NAMALWA (cell line): ENCODE results near the gene OR14J1.
A peak's percentile ranks its signal among the peaks of the same experiment; 100 is the strongest.
"Not testable (repeated sequence)": the region's sequence is repeated elsewhere in the genome, so short reads cannot be mapped to it uniquely, and the experiment has no call there.

Experiments
- DNase-seq: peaks from one replicate; pipeline ENCODE4 v3.0.0-alpha.2; 2015; ENCODE audit warnings: low spot score

Gene OR14J1

GRCh38 chr6:29301316-29301715 is at the start of gene OR14J1:
Gene OR14J1, plus strand, starts transcription at chr6:29301701. Its CDS starts 4,989 bp downstream, at chr6:29306690.
- DNase-seq, result no peak

GRCh38 chr6:29251736-29252135 is 49.8 kb upstream of the OR14J1 start:
- DNase-seq, result no peak

- no peak for DNase-seq
Observed at GRCh38 chr6:29255530-29255929, 46.0 kb upstream of the OR14J1 start.

GRCh38 chr6:29259721-29260120 is 41.8 kb upstream of the OR14J1 start:
- DNase-seq, result no peak

- no peak for DNase-seq
Observed at GRCh38 chr6:29263001-29263400, 38.5 kb upstream of the OR14J1 start.

- no peak for DNase-seq
Observed at GRCh38 chr6:29294499-29294914, 7.0 kb upstream of the OR14J1 start.

- no peak for DNase-seq
Observed at GRCh38 chr6:29295181-29295585, 6.3 kb upstream of the OR14J1 start.

GRCh38 chr6:29295623-29296022 is 5.9 kb upstream of the OR14J1 start:
- no peak for DNase-seq

- no peak for DNase-seq
Observed at GRCh38 chr6:29319931-29320330, 18.4 kb downstream of the OR14J1 start.

GRCh38 chr6:29323332-29323731 is 21.8 kb downstream of the OR14J1 start:
- DNase-seq, result not testable (repeated sequence)

GRCh38 chr6:29325777-29326176 is 24.3 kb downstream of the OR14J1 start:
- no peak for DNase-seq

GRCh38 chr6:29332676-29333075 is 31.2 kb downstream of the OR14J1 start:
- DNase-seq, result no peak

GRCh38 chr6:29336269-29336668 is 34.8 kb downstream of the OR14J1 start:
- DNase-seq, result no peak

- DNase-seq, result no peak
Observed at GRCh38 chr6:29345380-29345779, 43.9 kb downstream of the OR14J1 start.

GRCh38 chr6:29349348-29349747 is 47.8 kb downstream of the OR14J1 start:
- not testable (repeated sequence) for DNase-seq

GRCh38 chr6:29354980-29355379 is 53.5 kb downstream of the OR14J1 start:
- no peak for DNase-seq

- peak; percentile 11 for DNase-seq
Observed at GRCh38 chr6:29355603-29356002, 54.1 kb downstream of the OR14J1 start.
